Gastroesophageal sphincter (tissue), 3 donors: ENCODE measurements around the gene TAF6L.

Source experiments
- CTCF ChIP-seq, 4 experiments: fragments of 200-600 bp in 2 of 4; fragments of 450-650 bp in 2 of 4; sonication (generic) in 1 of 4; IDR thresholded peaks; one replicate each; pipeline ENCODE4 v1.5.1; 2017 to 2019; ENCODE audit warnings: antibody characterized with exemption in 4 of 4, mild to moderate bottlenecking in 2 of 4, moderate library complexity in 2 of 4
- POLR2A ChIP-seq, 2 donors: fragments of 450-650 bp; IDR thresholded peaks; one replicate each; pipeline ENCODE4 v1.6.1; 2017; ENCODE audit warnings: antibody characterized with exemption in 2 of 2, mild to moderate bottlenecking in 2 of 2, moderate library complexity in 1 of 2

GRCh38 chr11:62774407-62774806 lies 3.2 kb downstream of the TAF6L start:
- TF ChIP-seq POLR2A (IDR thresholded peaks at IDR 0.05) (no peak), CTCF (IDR thresholded peaks at IDR 0.05) (no peak)
